NCI-H748 (cell line): ENCODE measurements around the gene FRG2.
"Not testable (repeated sequence)": the region's sequence is repeated elsewhere in the genome, so short reads cannot be mapped to it uniquely, and the experiment has no call there.

Experiments used
- DNase-seq: peaks from one replicate; lab custom pipeline; 2025; ENCODE audit not compliant: unreplicated experiment; lab: John Stamatoyannopoulos, UW

Gene FRG2

GRCh38 chr4:190016369-190017289 lies 10.4 kb downstream of the FRG2 start:
- no peak for DNase-seq

- DNase-seq: no peak
Measured at GRCh38 chr4:190015538-190016368, 11.3 kb downstream of the FRG2 start.

- DNase-seq: no peak
Measured at GRCh38 chr4:190014771-190015537, 12.1 kb downstream of the FRG2 start.

- not testable (repeated sequence) for DNase-seq
Measured at GRCh38 chr4:189989941-189990340, 37.1 kb downstream of the FRG2 start.

GRCh38 chr4:189988877-189989431 lies 38.1 kb downstream of the FRG2 start:
- no peak for DNase-seq

GRCh38 chr4:189985651-189986243 lies 41.3 kb downstream of the FRG2 start:
- DNase-seq: not testable (repeated sequence)

GRCh38 chr4:189984661-189985060 lies 42.4 kb downstream of the FRG2 start:
- not testable (repeated sequence) for DNase-seq

GRCh38 chr4:189983916-189984526 lies 43.0 kb downstream of the FRG2 start:
- DNase-seq: not testable (repeated sequence)

GRCh38 chr4:189981970-189982369 lies 45.1 kb downstream of the FRG2 start:
- no peak for DNase-seq

GRCh38 chr4:189980292-189980691 lies 46.8 kb downstream of the FRG2 start:
- not testable (repeated sequence) for DNase-seq

- DNase-seq: no peak
Measured at GRCh38 chr4:189979196-189980047, 47.6 kb downstream of the FRG2 start.
